ENCODE results near the gene MGAT5B. TPM values are rescaled to one million over a fixed set of nuclear protein-coding genes. Genes with fewer than 3 reads are reported as not detected.

Gene MGAT5B
- total and polyA plus RNA-seq, 2 of the 13 experiments (the other 11 are each of a cell fraction or from before 2014, with no cell fraction given), result 0.07 to 0.13 TPM

DNA sequence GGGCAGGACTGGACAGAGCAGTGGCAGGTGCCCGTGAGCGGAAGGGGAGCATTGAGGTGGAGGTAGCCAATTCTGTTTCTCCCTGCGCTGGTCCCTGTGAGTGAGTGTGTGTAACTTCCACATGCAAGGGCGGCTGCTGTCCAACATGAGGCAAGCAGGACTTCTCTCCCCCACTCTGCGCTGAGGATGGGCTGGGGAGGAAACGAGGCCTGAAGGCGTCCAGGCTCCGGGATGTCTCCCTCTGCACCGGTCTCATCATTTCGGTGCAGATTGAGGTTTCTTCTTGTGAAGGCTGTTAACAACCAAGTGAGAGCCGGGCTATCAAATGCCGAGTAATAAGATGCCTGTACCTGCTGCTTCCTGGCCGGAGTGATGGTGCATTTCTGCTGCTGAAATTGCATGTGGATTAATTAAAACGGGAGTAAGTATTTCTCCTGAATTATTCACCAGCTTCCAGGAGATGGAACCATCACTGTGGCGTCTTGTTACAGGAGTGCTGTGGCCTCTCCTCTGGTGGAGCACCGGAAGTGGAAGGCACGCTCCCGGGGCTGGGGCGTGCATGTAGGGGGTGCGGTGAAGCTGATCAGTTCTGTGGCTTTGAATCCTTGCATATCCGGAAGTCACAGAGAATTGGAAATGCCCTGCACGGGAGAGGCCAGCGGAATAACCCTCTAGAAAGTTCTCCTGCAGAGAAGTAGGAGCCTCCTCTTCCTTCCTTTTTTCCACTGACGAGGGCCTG, 41.7 kb upstream of the MGAT5B start:
- no peak for FAIRE-seq
- intact Hi-C loops (cut with micrococcal nuclease; ENCODE audit: unreplicated experiment) (no loop called here), in situ Hi-C loops (cut with HindIII; ENCODE audit: extremely low pct_ligation_motif_present, low pct_unique_long_range_greater_than_20kb) (loop anchor here (10.0 kb wide), 1 partner anchor 238 kb away; no protein-coding TSS in a partner anchor)
- Histone ChIP-seq H2AFZ (ENCODE audit: low read length) (no peak overlapping the region), H3K36me3 (replicated peaks in 1 of 2; ENCODE audit: control insufficient read depth in 1 of 2, insufficient read depth in 2 of 2, low read length in 2 of 2) (no peaks in the 10 kb centered on the region), H3K4me2 (ENCODE audit: low read depth, low read length) (no peak overlapping the region), H3K27me3 (ENCODE audit: control insufficient read depth in 1 of 2, insufficient read depth in 2 of 2, low read length in 2 of 2) (peaks cover 10 to 53% of the 10 kb centered on the region in 2 experiments), H3K79me2 (ENCODE audit: insufficient read depth, low read length) (no peaks in the 10 kb centered on the region), H3K27ac (ENCODE audit: extremely low read length, insufficient read depth, low read length) (no peak overlapping the region), H3K9me3 (ENCODE audit: low read length) (no peaks in the 10 kb centered on the region), H3K9ac (ENCODE audit: insufficient read depth, low read depth, low read length) (no peak overlapping the region), H4K20me1 (ENCODE audit: insufficient read depth, low read length) (no peaks in the 10 kb centered on the region), H3K4me3 (replicated peaks in 1 of 3; ENCODE audit: insufficient read depth in 1 of 3, low read depth in 2 of 3, low read length in 3 of 3) (no peak overlapping the region), H3K4me1 (ENCODE audit: insufficient read depth, low read length) (no peaks in the 10 kb centered on the region)
- ChIA-PET CTCF (ENCODE audit: low intra/inter-chr PET ratio, low total read pairs) (no interaction called here), POLR2A (no interaction called here)
- DNase-seq (ENCODE audit: low spot score), result no peak
- TF ChIP-seq, protein P1, sequence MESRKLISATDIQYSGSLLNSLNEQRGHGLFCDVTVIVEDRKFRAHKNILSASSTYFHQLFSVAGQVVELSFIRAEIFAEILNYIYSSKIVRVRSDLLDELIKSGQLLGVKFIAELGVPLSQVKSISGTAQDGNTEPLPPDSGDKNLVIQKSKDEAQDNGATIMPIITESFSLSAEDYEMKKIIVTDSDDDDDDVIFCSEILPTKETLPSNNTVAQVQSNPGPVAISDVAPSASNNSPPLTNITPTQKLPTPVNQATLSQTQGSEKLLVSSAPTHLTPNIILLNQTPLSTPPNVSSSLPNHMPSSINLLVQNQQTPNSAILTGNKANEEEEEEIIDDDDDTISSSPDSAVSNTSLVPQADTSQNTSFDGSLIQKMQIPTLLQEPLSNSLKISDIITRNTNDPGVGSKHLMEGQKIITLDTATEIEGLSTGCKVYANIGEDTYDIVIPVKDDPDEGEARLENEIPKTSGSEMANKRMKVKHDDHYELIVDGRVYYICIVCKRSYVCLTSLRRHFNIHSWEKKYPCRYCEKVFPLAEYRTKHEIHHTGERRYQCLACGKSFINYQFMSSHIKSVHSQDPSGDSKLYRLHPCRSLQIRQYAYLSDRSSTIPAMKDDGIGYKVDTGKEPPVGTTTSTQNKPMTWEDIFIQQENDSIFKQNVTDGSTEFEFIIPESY (CRISPR knock-in tag; IDR thresholded peaks at IDR 0.05), result no peak
- no peak for TF ChIP-seq ZC3H4 (CRISPR knock-in tag; IDR thresholded peaks at IDR 0.05; ENCODE audit: borderline replicate concordance)
- TF ChIP-seq, protein P2, sequence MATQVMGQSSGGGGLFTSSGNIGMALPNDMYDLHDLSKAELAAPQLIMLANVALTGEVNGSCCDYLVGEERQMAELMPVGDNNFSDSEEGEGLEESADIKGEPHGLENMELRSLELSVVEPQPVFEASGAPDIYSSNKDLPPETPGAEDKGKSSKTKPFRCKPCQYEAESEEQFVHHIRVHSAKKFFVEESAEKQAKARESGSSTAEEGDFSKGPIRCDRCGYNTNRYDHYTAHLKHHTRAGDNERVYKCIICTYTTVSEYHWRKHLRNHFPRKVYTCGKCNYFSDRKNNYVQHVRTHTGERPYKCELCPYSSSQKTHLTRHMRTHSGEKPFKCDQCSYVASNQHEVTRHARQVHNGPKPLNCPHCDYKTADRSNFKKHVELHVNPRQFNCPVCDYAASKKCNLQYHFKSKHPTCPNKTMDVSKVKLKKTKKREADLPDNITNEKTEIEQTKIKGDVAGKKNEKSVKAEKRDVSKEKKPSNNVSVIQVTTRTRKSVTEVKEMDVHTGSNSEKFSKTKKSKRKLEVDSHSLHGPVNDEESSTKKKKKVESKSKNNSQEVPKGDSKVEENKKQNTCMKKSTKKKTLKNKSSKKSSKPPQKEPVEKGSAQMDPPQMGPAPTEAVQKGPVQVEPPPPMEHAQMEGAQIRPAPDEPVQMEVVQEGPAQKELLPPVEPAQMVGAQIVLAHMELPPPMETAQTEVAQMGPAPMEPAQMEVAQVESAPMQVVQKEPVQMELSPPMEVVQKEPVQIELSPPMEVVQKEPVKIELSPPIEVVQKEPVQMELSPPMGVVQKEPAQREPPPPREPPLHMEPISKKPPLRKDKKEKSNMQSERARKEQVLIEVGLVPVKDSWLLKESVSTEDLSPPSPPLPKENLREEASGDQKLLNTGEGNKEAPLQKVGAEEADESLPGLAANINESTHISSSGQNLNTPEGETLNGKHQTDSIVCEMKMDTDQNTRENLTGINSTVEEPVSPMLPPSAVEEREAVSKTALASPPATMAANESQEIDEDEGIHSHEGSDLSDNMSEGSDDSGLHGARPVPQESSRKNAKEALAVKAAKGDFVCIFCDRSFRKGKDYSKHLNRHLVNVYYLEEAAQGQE (IDR thresholded peaks at IDR 0.05; ENCODE audit: borderline replicate concordance in 1 of 2, low read depth in 1 of 2, low read length in 2 of 2), result peak in 1 of 2 experiments; percentile 46; a peak in 2 of 4 replicates
- ATAC-seq, result peak; percentile 35
- BruUV-seq (replicated peaks), result no TSS peak
- WGBS (ENCODE audit: low lambda C conversion rate), result 36% methylated on average over 16 of the region's 24 CpGs

All from HepG2 (cell line).